Uterus (tissue), 2 donors: ENCODE data around the gene CKS1B.

ENCODE experiments used
- CTCF ChIP-seq, 4 experiments: fragments of 200-600 bp in 2 of 4; fragments of 450-650 bp in 2 of 4; sonication (generic) in 2 of 4; IDR thresholded peaks; one replicate each; pipeline ENCODE4 v1.5.1; 2016 to 2019; ENCODE audit warnings: antibody characterized with exemption in 4 of 4, mild to moderate bottlenecking in 2 of 4, moderate library complexity in 1 of 4
- POLR2A ChIP-seq, 2 donors: fragments of 450-650 bp; IDR thresholded peaks; one replicate each; pipeline ENCODE4 v1.6.1; 2016; ENCODE audit warnings: antibody characterized with exemption in 2 of 2, mild to moderate bottlenecking in 1 of 2, moderate library complexity in 1 of 2

- TF ChIP-seq POLR2A (IDR thresholded peaks at IDR 0.05), result no peak
- TF ChIP-seq CTCF (IDR thresholded peaks at IDR 0.05), result no peak
Observed at GRCh38 chr1:155024315-155024714, 49.8 kb downstream of the CKS1B start.
